Measurements from ENCODE around the gene AATK. TPM values are rescaled to one million over a fixed set of nuclear protein-coding genes. Genes with fewer than 3 reads are reported as not detected.

AATK gene
- total and polyA plus RNA-seq, 2 of the 13 experiments (the other 11 are each of a cell fraction or from before 2014, with no cell fraction given), result 2.9 to 8.4 TPM

GRCh38 chr17:81164371-81165245, 1.4 kb downstream of the AATK start (continued):
- TF ChIP-seq, protein P1, sequence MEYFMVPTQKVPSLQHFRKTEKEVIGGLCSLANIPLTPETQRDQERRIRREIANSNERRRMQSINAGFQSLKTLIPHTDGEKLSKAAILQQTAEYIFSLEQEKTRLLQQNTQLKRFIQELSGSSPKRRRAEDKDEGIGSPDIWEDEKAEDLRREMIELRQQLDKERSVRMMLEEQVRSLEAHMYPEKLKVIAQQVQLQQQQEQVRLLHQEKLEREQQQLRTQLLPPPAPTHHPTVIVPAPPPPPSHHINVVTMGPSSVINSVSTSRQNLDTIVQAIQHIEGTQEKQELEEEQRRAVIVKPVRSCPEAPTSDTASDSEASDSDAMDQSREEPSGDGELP (IDR thresholded peaks at IDR 0.05; ENCODE audit: borderline replicate concordance, low read depth), result 0 out of 2 replicates have a peak, but pooled peaks have one; percentile 35
- TF ChIP-seq ZBTB40 (IDR thresholded peaks at IDR 0.05) (no peak), ZBTB40 (CRISPR knock-in tag; IDR thresholded peaks at IDR 0.05) (peak; percentile 51; the same call in 1 of the 2 replicates), ZSCAN20 (CRISPR knock-in tag; IDR thresholded peaks at IDR 0.05; ENCODE audit: borderline replicate concordance) (no peak), HDAC6 (IDR thresholded peaks at IDR 0.05; ENCODE audit: low read depth, low read length) (no peak), ZNF746 (CRISPR knock-in tag; IDR thresholded peaks at IDR 0.05) (no peak), SIN3A (IDR thresholded peaks at IDR 0.05; ENCODE audit: borderline replicate concordance, low read depth, low read length) (no peak), ZNF777 (CRISPR knock-in tag; IDR thresholded peaks at IDR 0.05) (no peak; the same call in 1 of the 2 replicates)
- TF ChIP-seq, protein P2, sequence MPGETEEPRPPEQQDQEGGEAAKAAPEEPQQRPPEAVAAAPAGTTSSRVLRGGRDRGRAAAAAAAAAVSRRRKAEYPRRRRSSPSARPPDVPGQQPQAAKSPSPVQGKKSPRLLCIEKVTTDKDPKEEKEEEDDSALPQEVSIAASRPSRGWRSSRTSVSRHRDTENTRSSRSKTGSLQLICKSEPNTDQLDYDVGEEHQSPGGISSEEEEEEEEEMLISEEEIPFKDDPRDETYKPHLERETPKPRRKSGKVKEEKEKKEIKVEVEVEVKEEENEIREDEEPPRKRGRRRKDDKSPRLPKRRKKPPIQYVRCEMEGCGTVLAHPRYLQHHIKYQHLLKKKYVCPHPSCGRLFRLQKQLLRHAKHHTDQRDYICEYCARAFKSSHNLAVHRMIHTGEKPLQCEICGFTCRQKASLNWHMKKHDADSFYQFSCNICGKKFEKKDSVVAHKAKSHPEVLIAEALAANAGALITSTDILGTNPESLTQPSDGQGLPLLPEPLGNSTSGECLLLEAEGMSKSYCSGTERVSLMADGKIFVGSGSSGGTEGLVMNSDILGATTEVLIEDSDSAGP (CRISPR knock-in tag; IDR thresholded peaks at IDR 0.05; ENCODE audit: borderline replicate concordance), result no peak
- TF ChIP-seq, protein P3, sequence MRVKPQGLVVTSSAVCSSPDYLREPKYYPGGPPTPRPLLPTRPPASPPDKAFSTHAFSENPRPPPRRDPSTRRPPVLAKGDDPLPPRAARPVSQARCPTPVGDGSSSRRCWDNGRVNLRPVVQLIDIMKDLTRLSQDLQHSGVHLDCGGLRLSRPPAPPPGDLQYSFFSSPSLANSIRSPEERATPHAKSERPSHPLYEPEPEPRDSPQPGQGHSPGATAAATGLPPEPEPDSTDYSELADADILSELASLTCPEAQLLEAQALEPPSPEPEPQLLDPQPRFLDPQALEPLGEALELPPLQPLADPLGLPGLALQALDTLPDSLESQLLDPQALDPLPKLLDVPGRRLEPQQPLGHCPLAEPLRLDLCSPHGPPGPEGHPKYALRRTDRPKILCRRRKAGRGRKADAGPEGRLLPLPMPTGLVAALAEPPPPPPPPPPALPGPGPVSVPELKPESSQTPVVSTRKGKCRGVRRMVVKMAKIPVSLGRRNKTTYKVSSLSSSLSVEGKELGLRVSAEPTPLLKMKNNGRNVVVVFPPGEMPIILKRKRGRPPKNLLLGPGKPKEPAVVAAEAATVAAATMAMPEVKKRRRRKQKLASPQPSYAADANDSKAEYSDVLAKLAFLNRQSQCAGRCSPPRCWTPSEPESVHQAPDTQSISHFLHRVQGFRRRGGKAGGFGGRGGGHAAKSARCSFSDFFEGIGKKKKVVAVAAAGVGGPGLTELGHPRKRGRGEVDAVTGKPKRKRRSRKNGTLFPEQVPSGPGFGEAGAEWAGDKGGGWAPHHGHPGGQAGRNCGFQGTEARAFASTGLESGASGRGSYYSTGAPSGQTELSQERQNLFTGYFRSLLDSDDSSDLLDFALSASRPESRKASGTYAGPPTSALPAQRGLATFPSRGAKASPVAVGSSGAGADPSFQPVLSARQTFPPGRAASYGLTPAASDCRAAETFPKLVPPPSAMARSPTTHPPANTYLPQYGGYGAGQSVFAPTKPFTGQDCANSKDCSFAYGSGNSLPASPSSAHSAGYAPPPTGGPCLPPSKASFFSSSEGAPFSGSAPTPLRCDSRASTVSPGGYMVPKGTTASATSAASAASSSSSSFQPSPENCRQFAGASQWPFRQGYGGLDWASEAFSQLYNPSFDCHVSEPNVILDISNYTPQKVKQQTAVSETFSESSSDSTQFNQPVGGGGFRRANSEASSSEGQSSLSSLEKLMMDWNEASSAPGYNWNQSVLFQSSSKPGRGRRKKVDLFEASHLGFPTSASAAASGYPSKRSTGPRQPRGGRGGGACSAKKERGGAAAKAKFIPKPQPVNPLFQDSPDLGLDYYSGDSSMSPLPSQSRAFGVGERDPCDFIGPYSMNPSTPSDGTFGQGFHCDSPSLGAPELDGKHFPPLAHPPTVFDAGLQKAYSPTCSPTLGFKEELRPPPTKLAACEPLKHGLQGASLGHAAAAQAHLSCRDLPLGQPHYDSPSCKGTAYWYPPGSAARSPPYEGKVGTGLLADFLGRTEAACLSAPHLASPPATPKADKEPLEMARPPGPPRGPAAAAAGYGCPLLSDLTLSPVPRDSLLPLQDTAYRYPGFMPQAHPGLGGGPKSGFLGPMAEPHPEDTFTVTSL (CRISPR knock-in tag; IDR thresholded peaks at IDR 0.05; ENCODE audit: borderline replicate concordance), result no peak; the same call in 1 of the 2 replicates

All from HepG2 (cell line).